Subcutaneous abdominal adipose tissue (tissue), 5 donors: Measurements from ENCODE around the gene LRRC4C.

Source experiments
- H3K27ac ChIP-seq: one replicate; pipeline ENCODE4 v1.7.0; 2013; ENCODE audit warnings: low read depth, mild to moderate bottlenecking, inconsistent platforms, low read length, moderate library complexity
- H3K27me3 ChIP-seq, 5 donors: one replicate each; pipeline ENCODE4 v1.7.0; 2013; ENCODE audit warnings: low read length in 5 of 5, inconsistent platforms in 1 of 5; ENCODE audit not compliant: control insufficient read depth in 5 of 5, insufficient read depth in 4 of 5
- H3K36me3 ChIP-seq, 5 donors: one replicate each; pipeline ENCODE4 v1.7.0; 2013; ENCODE audit warnings: low read length in 5 of 5; ENCODE audit not compliant: control insufficient read depth in 5 of 5, insufficient read depth in 5 of 5
- H3K4me1 ChIP-seq, 5 donors: one replicate each; pipeline ENCODE4 v1.7.0; 2013; ENCODE audit warnings: low read length in 5 of 5, mild to moderate bottlenecking in 3 of 5, moderate library complexity in 1 of 5; ENCODE audit not compliant: control insufficient read depth in 5 of 5, insufficient read depth in 5 of 5
- H3K4me3 ChIP-seq, 5 donors: one replicate each; pipeline ENCODE4 v1.7.0; 2013; ENCODE audit warnings: low read length in 5 of 5, low read depth in 1 of 5
- H3K9ac ChIP-seq, 5 donors: one replicate each; pipeline ENCODE4 v1.7.0; 2013; ENCODE audit warnings: low read length in 5 of 5, mild to moderate bottlenecking in 4 of 5, moderate library complexity in 3 of 5
- H3K9me3 ChIP-seq, 5 donors: one replicate each; pipeline ENCODE4 v1.7.0; 2013; ENCODE audit warnings: low read length in 5 of 5; ENCODE audit not compliant: control insufficient read depth in 5 of 5
- donor health status: healthy.
- donor health status: healthy.
- donor health status: healthy.
- donor health status: healthy.
- donor health status: healthy.

LRRC4C gene

GRCh38 chr11:40241524-40242051 lies 1217.9 kb downstream of the LRRC4C start:
- Histone ChIP-seq H3K9me3 (no peaks in the 10 kb centered on the region), H3K36me3 (no peaks in the 10 kb centered on the region), H3K9ac (peak overlapping the region in 1 of 5 donors; percentile 40), H3K27ac (no peak overlapping the region), H3K4me1 (peaks cover 0 to 17% (median 0%) of the 10 kb centered on the region in 5 donors), H3K27me3 (no peaks in the 10 kb centered on the region), H3K4me3 (no peak overlapping the region)

DNA sequence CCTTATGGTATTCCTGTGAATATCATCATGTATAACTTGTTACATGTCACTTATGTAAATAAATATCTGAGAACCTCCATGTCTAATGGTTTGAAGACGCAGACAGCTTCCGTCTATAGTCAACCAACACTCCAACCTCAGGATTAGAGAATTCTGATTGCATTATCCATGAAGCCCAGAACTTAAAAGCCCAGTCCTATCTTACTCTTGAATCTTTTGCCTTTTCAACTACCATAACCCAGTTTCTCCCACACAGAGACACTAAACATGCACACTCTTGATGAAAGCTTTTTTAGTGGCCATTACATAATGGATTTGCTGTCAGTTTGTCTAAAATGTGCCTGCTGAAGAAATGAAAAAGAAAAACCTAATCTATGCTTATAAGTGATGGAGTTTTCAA lies 1219.2 kb downstream of the LRRC4C start:
- no peak overlapping the region for H3K4me3 ChIP-seq
- no peak overlapping the region for H3K27ac ChIP-seq
- H3K27me3 ChIP-seq, result no peaks in the 10 kb centered on the region
- H3K9me3 ChIP-seq, result no peaks in the 10 kb centered on the region
- H3K4me1 ChIP-seq, result peaks cover 0 to 17% (median 0%) of the 10 kb centered on the region in 5 donors
- H3K9ac ChIP-seq, result no peak overlapping the region
- H3K36me3 ChIP-seq, result no peaks in the 10 kb centered on the region

GRCh38 chr11:40236526-40236925 lies 1222.9 kb downstream of the LRRC4C start:
- H3K4me1 ChIP-seq, result peaks cover 0 to 10% (median 0%) of the 10 kb centered on the region in 5 donors
- no peak overlapping the region for H3K4me3 ChIP-seq
- no peaks in the 10 kb centered on the region for H3K36me3 ChIP-seq
- no peaks in the 10 kb centered on the region for H3K27me3 ChIP-seq
- no peaks in the 10 kb centered on the region for H3K9me3 ChIP-seq
- no peak overlapping the region for H3K27ac ChIP-seq
- no peak overlapping the region for H3K9ac ChIP-seq

DNA sequence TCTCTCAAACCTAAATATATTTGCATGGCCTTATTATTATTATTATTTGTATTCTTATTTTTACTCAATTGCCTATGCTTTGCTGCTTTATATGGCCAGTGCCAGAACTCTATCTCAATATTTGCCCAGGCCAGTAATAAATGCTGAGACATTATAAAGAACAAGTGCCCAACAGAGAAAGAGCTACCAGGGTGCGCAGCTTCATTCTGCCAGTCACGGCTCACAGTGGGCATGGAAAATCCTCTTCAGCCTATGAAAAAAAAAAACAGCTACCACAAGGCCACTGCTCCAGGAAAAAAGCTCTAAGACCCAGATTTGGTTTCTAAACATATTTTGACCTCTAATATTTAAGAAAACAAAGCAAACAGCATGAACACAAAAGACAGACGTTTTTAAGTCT lies 1223.6 kb downstream of the LRRC4C start:
- Histone ChIP-seq H3K9ac (no peak overlapping the region), H3K27ac (no peak overlapping the region), H3K4me1 (peaks cover 0 to 4% (median 0%) of the 10 kb centered on the region in 5 donors), H3K9me3 (no peaks in the 10 kb centered on the region), H3K27me3 (no peaks in the 10 kb centered on the region), H3K36me3 (no peaks in the 10 kb centered on the region), H3K4me3 (no peak overlapping the region)

GRCh38 chr11:40230821-40231220 lies 1228.6 kb downstream of the LRRC4C start:
- H3K27me3 ChIP-seq, result no peaks in the 10 kb centered on the region
- H3K9ac ChIP-seq, result no peak overlapping the region
- H3K4me3 ChIP-seq, result no peak overlapping the region

GRCh38 chr11:40228662-40229061 lies 1230.8 kb downstream of the LRRC4C start:
- no peak overlapping the region for H3K9ac ChIP-seq
- H3K36me3 ChIP-seq, result no peaks in the 10 kb centered on the region
- H3K4me1 ChIP-seq, result no peaks in the 10 kb centered on the region
- H3K4me3 ChIP-seq, result no peak overlapping the region
- no peaks in the 10 kb centered on the region for H3K9me3 ChIP-seq
- no peaks in the 10 kb centered on the region for H3K27me3 ChIP-seq
- H3K27ac ChIP-seq, result no peak overlapping the region

More at GRCh38 chr11:40230821-40231220, 1228.6 kb downstream of the LRRC4C start:
- H3K27ac ChIP-seq, result no peak overlapping the region
- H3K36me3 ChIP-seq, result no peaks in the 10 kb centered on the region
- H3K4me1 ChIP-seq, result no peaks in the 10 kb centered on the region
- no peaks in the 10 kb centered on the region for H3K9me3 ChIP-seq

- no peak overlapping the region for H3K27ac ChIP-seq
- no peak overlapping the region for H3K4me3 ChIP-seq
Observed at GRCh38 chr11:40227730-40228129, 1231.7 kb downstream of the LRRC4C start.

DNA sequence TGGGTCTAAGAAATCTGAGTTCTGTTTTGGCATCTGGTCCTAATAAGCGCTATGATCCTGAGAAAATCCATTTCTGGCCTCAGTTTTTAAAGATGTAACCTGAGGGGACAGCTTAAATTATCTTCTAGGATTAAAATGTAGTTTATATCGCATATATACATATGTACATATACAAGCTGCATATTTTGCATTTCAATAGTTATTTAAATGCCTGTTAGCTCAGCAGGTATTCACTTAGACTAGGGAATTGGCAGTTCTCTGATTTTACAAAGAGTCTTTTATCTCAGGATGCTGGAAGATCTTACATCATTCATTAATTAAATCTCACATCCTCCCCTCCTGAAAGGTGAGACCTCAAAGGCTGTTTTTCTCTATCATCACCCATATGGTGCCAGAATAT lies 1232.8 kb downstream of the LRRC4C start:
- no peak overlapping the region for H3K9ac ChIP-seq
- no peaks in the 10 kb centered on the region for H3K27me3 ChIP-seq
- H3K36me3 ChIP-seq, result no peaks in the 10 kb centered on the region
- H3K4me1 ChIP-seq, result peaks cover 0 to 5% (median 0%) of the 10 kb centered on the region in 5 donors
- no peak overlapping the region for H3K4me3 ChIP-seq
- H3K27ac ChIP-seq, result no peak overlapping the region
- no peaks in the 10 kb centered on the region for H3K9me3 ChIP-seq

More at GRCh38 chr11:40227730-40228129, 1231.7 kb downstream of the LRRC4C start:
- Histone ChIP-seq H3K4me1 (peaks cover 0 to 5% (median 0%) of the 10 kb centered on the region in 5 donors), H3K27me3 (no peaks in the 10 kb centered on the region), H3K36me3 (no peaks in the 10 kb centered on the region), H3K9me3 (no peaks in the 10 kb centered on the region), H3K9ac (no peak overlapping the region)

- Histone ChIP-seq H3K9ac (no peak overlapping the region), H3K27me3 (no peaks in the 10 kb centered on the region), H3K4me3 (no peak overlapping the region), H3K27ac (no peak overlapping the region), H3K36me3 (no peaks in the 10 kb centered on the region), H3K9me3 (no peaks in the 10 kb centered on the region), H3K4me1 (peaks cover 0 to 14% (median 0%) of the 10 kb centered on the region in 5 donors)
Observed at GRCh38 chr11:40223596-40224330, 1235.7 kb downstream of the LRRC4C start.

DNA sequence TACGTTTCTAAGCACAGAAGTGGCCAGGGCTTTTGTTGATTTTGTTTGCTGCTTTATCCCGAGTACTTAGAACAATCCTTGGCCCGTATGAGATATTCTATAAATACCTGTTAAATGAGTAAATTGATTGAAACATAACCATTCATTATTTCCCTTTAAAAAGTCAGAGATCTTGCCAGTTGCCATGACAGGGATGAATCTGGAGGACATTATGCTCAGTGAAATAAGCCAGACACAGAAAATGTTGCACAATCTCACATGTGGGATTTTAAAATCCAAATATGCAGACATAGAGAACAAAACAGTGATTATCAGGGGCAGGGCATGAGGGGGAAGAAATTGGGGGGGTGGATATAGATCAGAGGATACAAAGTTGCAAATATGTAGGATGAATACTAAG lies 1240.1 kb downstream of the LRRC4C start:
- Histone ChIP-seq H3K9me3 (no peaks in the 10 kb centered on the region), H3K4me1 (peaks cover 0 to 14% (median 0%) of the 10 kb centered on the region in 5 donors), H3K27ac (no peak overlapping the region), H3K4me3 (no peak overlapping the region), H3K9ac (no peak overlapping the region), H3K27me3 (no peaks in the 10 kb centered on the region), H3K36me3 (no peaks in the 10 kb centered on the region)
